GM19023 (cell line): Measurements from ENCODE around the gene UVRAG.

Source experiments
- ATAC-seq: cut with Tn5 transposase; IDR thresholded peaks from one replicate; pipeline ENCODE4 v1.9.1; 2021; ENCODE audit warnings: mild to moderate bottlenecking, moderate library complexity; ENCODE audit not compliant: unreplicated experiment

Gene UVRAG

DNA sequence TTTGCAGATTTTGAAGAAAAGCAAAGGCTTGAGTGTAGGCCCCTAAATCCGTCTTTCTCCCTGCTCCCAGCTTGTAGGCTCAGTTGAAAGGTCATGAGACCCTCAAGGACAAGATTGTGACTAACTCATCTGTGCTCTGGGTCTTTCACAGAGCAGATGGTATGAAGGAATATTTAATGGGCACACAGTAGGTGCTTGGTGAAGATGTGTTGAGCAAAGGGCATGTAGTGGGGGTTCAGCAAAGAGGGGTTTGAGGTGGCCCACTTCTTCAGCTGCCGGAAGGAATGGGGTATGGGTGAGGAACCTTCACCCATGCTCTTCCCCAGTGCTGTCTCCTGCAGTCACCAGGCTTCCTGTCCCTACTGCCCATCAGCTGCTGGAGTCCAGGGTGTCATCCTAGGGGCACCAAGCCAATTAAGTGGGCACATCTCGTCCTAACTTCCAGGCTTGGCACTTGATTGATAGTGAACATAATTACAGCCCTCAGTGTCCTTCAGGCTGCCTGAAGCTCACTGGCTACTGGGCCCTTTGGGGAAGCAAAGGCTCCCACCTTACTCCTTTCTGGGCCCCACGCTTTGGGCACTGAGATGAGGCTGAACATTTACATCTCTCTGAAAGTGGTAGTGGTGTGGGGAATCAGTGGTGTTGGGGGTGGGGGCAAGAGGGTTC lies 31.5 kb upstream of the UVRAG start:
- no peak for ATAC-seq

DNA sequence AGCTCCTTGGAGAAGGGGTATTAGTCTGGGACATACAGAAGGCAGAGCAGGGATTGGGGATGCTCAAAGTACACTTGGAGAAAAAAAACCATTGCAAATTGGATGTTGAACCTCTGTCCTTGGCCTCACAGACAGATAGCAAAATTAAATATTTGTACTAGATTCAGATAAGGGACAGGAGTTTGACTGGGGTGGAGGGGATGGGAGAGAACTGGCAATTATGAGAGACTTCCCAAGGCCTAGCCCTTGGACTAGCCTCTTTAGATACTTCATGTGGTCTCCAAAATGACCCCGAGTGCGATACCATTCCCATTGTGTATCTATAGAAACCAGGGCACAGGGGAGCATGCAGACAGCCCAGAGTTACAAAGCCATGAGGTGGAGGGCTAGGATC lies 30.9 kb upstream of the UVRAG start:
- ATAC-seq, result no peak

DNA sequence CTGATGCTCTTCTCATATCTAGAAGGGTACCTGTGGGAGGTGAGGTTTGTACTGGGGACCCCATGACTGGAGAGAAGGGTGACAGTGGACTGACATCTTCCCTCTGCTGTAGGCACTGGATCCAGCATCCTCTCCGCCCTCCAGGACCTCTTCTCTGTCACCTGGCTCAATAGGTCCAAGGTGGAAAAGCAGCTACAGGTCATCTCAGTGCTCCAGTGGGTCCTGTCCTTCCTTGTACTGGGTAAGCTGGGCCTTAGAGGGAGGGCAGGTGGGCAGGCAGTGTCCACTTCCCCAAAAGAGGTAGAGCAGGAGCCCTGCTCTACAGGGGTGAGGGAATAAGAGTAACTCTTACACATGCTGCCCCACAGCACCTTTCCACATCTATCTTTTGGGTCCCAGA lies 30.5 kb upstream of the UVRAG start:
- no peak for ATAC-seq

DNA sequence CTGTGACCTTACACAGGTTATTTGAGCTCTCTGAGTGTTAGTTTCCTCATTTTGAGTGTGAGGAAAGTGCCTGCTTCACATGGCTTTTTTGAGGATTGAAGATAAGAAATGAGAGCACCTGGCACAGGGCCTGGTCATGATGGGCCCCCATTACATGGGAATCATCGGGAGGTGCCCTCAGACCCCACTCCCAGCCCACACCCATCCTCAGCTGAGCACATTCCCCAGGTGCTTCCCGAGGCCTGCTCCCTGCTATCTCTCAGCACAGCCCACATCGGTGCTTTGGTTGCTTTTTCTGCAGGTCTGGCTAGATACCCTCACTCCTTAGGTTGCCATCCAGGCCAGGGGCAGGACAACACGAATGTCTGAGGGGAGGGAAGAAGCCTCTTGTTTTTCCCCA lies 29.8 kb upstream of the UVRAG start:
- no peak for ATAC-seq

DNA sequence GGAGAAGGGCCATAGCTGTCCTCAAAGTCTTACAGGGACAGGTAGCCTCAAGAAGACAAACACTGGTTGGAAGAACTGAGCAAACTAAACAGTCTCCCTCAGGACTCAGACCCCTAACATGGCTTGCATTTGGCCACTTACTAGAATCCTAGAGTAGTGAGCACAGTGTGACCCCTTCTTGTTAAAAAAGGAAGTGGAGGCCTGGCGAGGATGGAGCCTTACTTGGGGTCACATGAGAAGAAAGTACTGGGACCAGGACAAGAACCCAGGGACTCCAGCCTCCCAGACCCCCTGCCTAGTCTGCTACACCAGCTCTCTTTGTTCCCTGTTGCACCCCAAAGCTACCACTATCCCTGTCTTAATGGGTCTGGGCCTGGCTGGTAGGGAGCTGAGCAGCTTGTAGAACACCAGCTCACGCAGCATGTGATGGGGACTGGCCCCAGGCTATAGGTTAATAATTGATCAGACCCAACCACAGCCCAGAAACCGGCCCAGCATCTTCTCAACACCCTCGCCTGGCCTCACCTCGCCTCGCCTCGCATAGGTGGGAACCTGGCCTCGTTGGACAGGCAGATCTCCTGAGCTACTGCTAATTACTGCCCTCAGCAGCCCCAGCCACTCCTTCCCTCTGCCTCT lies 28.8 kb upstream of the UVRAG start:
- peak; percentile 81 for ATAC-seq

DNA sequence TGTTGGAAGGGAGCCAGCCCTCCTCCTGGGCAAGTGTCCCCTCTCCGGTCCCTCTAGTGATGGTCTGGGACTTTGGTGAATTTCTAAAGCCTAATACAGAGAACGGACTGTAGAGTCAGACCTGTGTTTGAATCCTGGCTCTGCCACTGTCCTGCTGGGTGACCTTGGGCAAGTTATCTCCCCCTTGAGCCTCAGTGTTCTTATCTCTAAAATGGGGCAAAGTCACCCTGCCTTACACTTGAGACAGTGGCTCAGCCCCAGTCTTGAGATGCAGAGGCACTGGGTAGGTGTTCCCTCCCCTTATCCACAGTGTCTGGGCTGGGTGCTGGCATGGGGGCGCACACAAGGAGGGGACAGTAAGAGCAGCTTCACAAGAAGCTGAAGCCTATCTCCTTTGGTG lies 25.5 kb upstream of the UVRAG start:
- ATAC-seq, result no peak

DNA sequence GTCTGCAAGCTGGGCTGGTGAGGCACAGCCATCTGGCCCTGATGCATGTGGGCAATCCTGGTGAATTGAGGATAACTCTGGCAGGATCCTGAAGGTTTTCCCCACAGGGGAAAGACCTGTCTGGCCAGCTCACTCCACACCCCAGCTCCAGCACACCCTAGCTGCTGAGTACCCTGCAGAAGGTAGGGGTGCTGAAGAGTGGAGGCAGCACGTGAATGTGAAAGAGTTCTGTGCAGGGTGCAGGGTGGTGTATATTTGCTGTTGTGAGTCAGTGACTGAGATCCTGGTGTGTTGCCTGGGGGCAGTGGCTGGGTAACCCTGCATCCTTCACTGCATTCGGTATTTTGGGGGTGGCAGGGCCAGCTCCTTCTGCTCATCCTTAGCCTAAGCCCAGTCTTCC lies 24.0 kb upstream of the UVRAG start:
- ATAC-seq, result no peak

DNA sequence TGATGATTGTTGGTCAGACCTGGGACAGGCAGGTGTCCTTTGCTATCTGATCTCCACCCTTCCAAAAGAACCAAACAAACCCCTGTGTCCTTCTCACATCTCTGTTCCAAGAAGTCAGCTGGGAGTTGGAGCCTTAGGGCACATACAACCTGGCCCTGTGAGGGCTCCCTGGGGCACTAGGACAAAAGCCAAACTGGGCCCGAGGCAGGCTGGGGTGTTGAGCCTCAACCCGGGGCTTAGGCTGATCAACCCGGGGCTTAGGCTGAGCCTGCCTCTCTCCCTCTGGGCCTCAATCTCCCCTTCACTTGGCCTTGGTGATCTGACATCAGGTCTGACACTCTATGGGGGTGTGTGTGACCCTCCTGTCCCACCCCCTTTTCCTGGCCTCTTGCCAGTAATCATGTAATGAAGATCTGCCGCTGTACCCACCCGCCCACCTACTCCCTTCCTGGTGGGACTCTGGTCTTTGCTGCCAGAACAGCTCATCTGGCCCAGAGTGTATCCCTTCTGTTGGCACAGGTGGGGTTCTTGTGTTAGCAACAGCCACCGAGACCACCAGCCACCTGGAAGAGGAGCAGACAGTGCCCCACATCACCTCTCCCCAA lies 22.8 kb upstream of the UVRAG start:
- no peak for ATAC-seq

DNA sequence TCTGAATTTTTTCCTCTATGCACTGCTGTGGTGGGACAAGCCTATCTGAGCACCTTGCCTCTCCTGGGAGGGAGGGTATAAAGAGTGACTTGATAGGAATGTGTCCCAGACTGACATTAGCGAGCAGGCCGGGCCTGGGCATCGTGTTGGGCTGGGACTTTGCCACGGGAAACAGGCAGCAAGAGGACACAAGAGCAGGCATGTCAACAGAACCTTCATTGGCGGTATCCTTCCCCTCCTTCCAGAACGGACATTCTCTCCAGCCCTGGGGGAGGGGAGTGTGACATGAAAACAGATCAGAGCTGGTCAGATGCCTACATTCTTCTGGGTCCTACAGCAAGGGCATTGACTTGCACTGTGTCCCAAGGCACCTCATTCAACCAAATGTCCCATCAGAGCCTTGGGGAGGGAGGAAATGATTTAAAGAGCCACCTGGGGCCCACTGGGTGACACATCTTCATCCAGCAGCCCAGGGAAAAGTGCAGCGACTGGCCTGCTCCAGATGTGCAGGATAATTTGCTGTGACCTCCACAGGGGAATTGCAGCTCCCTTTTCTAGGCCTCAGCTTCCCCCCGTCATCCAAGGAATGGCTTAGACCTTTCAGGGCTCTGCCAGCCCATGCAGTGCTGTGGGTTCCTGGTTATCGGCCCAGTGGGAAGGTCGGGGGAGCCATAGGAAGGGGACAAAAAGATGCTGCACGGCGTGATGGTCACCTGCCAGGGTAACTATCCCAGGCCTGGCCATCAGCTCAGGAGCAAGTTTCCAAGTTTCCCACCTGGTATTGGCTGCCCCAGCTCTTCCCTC lies 21.8 kb upstream of the UVRAG start:
- ATAC-seq, result no peak

DNA sequence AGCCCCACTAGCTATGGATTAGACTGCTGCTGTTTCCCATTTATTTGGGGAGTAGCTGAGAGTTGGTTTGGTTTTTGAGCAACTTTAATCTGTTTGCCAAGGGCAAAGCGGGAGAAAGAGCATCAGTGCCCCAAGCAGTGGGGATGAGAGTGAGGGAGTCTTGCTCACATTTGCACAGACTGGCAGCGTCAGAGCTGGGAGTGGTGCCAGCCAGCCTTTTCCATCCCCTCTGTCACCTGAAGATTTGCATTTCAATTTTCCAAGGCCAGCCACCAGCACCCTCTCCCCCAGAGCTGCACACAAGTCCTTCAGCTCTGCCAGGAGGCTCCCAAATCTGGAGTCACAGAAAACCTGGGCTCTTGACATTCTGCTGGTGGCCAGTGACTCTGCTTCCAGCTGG lies 21.0 kb upstream of the UVRAG start:
- ATAC-seq, result no peak

DNA sequence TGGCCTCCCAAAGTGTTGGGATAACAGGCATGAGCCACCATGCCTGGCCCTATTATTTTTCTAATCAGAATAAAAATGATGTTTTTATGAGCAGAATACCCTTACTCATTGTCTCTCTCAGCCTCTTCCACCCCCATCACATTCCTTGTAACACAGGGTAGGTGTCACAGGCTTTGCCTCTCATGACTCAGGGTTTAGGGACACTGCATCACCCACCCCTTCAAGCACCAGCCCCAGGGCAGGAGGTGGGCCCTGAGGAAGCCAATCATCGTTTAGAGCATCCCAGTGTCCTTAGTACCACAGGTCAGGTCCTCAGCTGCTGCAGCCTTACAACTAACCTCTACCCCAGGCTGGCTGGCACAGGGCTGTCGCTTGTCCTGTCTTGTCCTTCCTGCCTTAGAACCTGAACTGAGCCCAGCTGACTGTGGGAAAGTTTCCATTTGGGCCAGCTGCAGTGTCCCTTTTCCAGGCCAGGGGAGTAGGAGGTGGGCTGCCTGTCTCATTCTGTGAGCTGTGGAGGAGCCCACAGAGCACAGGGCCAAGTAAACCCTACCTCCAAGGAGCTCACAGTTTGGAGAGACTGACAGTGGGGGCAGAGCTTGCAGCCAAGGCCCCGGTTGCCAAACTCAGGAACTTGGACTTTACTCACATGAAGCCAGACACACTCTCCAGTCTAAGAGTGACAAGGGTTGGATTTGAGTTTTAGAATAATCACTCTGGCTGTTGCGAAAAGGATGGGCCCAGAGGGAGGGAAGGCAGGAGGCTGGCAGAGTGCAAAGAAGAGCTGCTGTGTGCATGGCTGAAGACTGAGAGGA lies 19.5 kb upstream of the UVRAG start:
- ATAC-seq, result no peak

DNA sequence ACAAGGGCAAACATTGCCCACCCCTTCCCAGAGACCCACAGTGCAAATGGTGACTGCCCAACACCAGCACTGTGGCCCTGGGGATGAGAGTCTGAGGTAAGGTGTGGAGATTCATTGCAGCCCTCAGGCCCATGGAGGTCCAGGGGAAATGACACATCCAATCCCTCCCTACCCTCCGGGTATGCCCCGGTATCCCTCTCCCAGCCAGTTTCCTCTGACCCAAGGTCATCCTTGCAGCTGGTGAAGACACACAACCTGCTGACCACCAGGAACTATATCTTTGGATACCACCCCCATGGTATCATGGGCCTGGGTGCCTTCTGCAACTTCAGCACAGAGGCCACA lies 18.9 kb upstream of the UVRAG start:
- no peak for ATAC-seq

DNA sequence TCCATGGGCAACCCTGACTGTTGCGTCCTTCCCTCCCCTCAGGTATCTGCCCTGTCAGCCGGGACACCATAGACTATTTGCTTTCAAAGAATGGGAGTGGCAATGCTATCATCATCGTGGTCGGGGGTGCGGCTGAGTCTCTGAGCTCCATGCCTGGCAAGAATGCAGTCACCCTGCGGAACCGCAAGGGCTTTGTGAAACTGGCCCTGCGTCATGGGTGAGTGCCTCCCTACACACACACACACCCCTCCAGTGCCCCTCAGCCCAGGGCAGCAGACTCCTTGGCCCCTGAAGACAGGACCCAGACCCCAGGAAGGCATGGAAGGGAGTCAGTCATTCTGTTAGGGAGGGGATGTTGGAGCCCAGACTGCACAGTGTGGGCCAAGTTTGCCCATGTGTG lies 17.9 kb upstream of the UVRAG start:
- ATAC-seq, result no peak

DNA sequence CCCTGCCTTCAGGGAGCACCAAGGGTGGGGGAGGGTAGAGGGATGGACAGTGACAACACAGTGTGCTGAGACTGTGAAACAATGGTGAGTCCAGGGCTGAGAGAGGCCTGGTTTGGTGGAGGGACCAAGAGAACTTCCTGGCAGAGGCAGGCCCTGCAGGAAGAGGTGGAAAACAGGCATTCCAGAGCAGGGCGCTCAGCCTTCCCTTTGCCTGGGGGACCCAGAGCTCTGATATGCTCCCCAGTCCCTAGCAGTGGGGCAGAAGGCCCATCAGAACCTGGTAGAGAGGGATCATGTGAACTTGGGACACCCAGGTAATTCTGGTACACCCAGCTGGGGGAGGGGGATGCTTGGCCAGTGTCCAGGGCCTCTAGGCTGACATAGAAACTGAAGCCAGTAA lies 17.2 kb upstream of the UVRAG start:
- ATAC-seq, result no peak

DNA sequence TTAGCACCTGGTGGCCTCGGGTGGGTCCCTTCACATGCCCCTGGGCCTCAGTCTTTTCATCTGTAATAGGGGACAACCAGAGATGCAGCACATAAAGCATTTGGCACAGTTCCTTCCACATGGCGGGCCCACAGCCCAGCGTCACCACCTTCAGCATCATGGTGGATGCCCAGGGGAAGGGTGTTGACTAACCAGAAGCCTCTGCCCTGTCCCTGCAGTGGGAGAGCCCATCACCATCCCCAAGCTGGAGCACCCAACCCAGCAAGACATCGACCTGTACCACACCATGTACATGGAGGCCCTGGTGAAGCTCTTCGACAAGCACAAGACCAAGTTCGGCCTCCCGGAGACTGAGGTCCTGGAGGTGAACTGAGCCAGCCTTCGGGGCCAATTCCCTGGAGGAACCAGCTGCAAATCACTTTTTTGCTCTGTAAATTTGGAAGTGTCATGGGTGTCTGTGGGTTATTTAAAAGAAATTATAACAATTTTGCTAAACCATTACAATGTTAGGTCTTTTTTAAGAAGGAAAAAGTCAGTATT lies 14.8 kb upstream of the UVRAG start:
- ATAC-seq, result no peak

DNA sequence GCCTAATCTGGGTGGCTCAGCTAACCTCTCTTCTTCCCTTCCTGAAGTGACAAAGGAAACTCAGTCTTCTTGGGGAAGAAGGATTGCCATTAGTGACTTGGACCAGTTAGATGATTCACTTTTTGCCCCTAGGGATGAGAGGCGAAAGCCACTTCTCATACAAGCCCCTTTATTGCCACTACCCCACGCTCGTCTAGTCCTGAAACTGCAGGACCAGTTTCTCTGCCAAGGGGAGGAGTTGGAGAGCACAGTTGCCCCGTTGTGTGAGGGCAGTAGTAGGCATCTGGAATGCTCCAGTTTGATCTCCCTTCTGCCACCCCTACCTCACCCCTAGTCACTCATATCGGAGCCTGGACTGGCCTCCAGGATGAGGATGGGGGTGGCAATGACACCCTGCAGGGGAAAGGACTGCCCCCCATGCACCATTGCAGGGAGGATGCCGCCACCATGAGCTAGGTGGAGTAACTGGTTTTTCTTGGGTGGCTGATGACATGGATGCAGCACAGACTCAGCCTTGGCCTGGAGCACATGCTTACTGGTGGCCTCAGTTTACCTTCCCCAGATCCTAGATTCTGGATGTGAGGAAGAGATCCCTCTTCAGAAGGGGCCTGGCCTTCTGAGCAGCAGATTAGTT lies 14.2 kb upstream of the UVRAG start:
- ATAC-seq, result no peak

DNA sequence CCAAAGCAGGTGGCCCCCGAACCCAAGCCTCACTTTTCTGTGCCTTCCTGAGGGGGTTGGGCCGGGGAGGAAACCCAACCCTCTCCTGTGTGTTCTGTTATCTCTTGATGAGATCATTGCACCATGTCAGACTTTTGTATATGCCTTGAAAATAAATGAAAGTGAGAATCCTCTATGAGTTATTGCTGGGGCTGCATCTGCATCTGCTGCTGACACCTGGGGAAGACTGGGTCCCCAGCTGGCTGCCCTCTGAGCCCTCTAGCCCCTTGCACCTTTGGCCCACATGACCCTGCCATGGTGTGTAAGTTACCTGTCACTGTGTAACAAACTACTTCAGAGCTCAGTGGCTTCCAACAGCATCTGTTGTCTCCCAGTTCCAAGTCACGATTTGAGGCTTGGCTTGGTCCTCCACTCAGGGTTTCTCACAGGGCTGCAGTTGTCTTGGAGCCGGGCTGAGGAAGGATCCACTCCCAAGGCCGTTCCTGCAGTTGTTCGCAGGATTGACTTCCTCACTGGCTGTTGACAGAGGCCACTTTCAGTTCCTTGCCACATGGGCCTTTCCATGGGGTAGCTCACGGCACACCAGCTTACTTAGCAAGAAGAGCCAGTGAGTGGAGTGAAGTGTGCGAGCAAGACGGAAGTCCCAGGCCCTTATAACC lies 13.5 kb upstream of the UVRAG start:
- ATAC-seq, result no peak

DNA sequence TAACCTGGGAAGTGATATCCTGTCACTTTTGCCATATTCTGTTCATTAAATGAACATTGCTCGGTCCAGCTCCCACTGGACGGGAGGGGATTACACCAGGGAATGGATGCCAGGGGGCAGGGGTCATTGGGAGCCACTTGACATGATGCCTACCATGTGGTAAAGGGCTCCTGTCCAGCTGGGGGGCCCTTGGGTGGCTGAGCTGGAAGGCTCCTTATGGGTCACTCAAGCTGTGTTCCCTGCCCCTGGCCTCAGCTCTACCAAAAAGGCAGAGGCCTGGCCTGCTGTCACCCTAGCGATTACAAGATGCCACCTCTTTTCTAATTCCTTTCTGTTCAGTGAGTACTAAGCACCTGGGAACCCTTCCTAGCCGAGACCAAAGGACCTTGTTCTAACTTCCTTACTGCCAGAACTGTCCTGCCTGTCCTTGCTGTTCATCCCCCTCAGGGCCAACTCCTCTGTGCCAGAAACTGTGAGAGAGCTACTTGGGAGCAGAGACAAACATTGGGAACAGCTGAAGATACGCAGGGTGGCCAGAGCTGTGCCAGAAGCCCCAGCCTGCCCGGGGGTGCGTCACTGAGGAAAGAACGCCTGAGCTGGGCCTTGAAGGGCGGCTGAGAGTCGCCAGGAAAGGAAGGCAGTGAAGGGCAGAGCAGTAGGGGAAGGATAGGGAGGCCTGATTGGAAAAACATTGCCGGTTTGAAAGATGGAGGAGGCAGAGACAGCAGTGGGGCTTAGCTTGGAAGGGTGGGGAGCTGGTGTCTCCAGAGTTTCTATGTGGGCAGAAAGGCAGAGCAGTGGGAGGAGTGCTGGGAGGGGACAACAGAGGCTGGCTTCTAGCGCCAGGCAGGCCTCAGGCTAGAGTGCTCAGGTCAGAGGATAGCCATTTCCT lies 12.7 kb upstream of the UVRAG start:
- ATAC-seq, result no peak
